ENCODE data around the gene TAF15.

The TAF15 gene

DNA sequence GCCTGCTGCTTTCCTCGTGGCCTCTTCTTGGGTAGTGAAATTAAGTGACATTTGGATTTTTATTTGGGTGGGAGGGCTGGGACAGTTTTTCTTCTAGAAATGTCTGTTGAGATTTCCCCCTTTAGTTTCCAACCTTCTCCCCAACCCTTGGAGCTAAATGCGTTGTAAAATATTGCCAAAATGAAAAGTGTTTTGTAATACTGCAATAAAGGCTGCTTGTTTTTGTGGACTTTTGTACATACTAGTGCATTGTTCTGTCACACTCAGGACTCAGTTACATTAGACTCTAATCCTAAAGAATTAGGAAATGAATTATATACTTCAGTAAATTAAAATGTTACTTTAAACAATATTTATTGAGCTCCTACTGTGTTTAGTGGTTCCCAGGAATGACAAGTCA lies 37.7 kb downstream of the TAF15 start:
- no CpG with 5 or more reads among the region's 2 CpGs for WGBS (ENCODE audit: extremely low coverage, insufficient coverage, low lambda C conversion rate)

DNA sequence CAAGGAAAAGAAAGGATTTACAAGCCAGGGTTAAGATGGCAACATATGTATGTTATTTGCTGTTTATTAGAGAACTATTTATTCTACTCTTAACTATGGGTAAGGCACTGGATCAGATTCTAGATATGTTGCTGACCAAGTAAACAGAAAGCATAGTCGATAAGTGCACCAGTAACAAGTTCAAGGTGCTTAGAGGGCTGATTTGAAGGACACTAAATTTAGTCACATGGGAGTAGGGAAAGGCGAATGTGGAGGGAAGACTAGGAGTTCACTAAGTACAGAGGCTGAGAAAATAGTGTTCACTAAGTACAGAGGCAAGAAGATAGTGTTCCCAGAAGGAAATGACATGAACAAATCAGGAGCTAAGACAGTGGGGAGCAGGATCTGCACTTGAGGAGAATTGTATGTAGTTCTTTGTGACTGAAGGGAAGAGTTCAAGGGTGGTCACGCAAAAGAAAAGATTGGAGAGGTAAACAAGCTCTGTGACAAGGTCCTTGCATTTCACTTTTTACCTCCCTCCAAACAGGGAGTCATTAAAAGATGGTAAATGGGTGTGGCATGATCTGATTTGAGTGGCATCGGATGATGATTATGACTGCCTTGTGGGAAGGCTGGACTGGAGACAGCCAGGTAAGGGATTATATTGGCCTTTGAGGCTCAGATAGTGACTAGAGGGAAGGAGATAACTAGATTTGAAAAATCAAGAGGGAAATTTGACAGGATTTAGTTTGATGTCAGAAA lies 38.5 kb downstream of the TAF15 start:
- Histone ChIP-seq H3K23ac (ENCODE audit: low read length) (no peak overlapping the region), H3K56ac (ENCODE audit: low read length) (peak overlapping the region; percentile 4), H3K79me2 (ENCODE audit: control insufficient read depth, insufficient read depth, low read length) (no peaks in the 10 kb centered on the region), H2BK120ac (ENCODE audit: low read depth, low read length) (no peak overlapping the region), H3K4me2 (ENCODE audit: low read length) (no peak overlapping the region), H3K18ac (ENCODE audit: low read length) (no peak overlapping the region), H3K4me1 (ENCODE audit: control insufficient read depth, low read depth, low read length) (no peaks in the 10 kb centered on the region), H2AK5ac (ENCODE audit: low read length) (no peak overlapping the region), H3K36me3 (ENCODE audit: control insufficient read depth, insufficient read depth, low read length) (peaks cover 11% of the 10 kb centered on the region), H4K8ac (ENCODE audit: low read depth, low read length) (no peak overlapping the region), H4K5ac (ENCODE audit: low read length) (no peak overlapping the region), H3K4me3 (ENCODE audit: low read length) (no peak overlapping the region), H3K9ac (ENCODE audit: low read length) (no peak overlapping the region), H3K27me3 (ENCODE audit: insufficient read depth, low read length, poor library complexity) (no peaks in the 10 kb centered on the region), H2BK5ac (ENCODE audit: low read length) (no peak overlapping the region), H2BK15ac (replicated peaks; ENCODE audit: low read depth) (no peak overlapping the region), H3K4ac (ENCODE audit: low read depth, low read length) (no peak overlapping the region), H3K27ac (ENCODE audit: low read depth, low read length) (no peak overlapping the region), H3K79me1 (ENCODE audit: low read length) (no peaks in the 10 kb centered on the region)
- WGBS (ENCODE audit: extremely low coverage, insufficient coverage, low lambda C conversion rate), result no CpG with 5 or more reads among the region's 4 CpGs
- DNase-seq, result no peak

More for the DNA sequence above, 37.7 kb downstream of the TAF15 start:
- Histone ChIP-seq H3K23ac (ENCODE audit: low read length) (no peak overlapping the region), H3K4me3 (ENCODE audit: low read length) (no peak overlapping the region), H2BK15ac (replicated peaks; ENCODE audit: low read depth) (no peak overlapping the region), H3K4ac (ENCODE audit: low read depth, low read length) (no peak overlapping the region), H4K5ac (ENCODE audit: low read length) (no peak overlapping the region), H3K18ac (ENCODE audit: low read length) (no peak overlapping the region), H3K79me1 (ENCODE audit: low read length) (no peaks in the 10 kb centered on the region), H3K4me1 (ENCODE audit: control insufficient read depth, low read depth, low read length) (no peaks in the 10 kb centered on the region), H3K9ac (ENCODE audit: low read length) (no peak overlapping the region), H2BK120ac (ENCODE audit: low read depth, low read length) (no peak overlapping the region), H2BK5ac (ENCODE audit: low read length) (no peak overlapping the region), H3K36me3 (ENCODE audit: control insufficient read depth, insufficient read depth, low read length) (peaks cover 11% of the 10 kb centered on the region), H3K79me2 (ENCODE audit: control insufficient read depth, insufficient read depth, low read length) (no peaks in the 10 kb centered on the region), H3K56ac (ENCODE audit: low read length) (no peak overlapping the region), H3K4me2 (ENCODE audit: low read length) (no peak overlapping the region), H3K27me3 (ENCODE audit: insufficient read depth, low read length, poor library complexity) (no peaks in the 10 kb centered on the region), H2AK5ac (ENCODE audit: low read length) (no peak overlapping the region), H3K27ac (ENCODE audit: low read depth, low read length) (no peak overlapping the region), H4K8ac (ENCODE audit: low read depth, low read length) (no peak overlapping the region)
- no peak for DNase-seq

DNA sequence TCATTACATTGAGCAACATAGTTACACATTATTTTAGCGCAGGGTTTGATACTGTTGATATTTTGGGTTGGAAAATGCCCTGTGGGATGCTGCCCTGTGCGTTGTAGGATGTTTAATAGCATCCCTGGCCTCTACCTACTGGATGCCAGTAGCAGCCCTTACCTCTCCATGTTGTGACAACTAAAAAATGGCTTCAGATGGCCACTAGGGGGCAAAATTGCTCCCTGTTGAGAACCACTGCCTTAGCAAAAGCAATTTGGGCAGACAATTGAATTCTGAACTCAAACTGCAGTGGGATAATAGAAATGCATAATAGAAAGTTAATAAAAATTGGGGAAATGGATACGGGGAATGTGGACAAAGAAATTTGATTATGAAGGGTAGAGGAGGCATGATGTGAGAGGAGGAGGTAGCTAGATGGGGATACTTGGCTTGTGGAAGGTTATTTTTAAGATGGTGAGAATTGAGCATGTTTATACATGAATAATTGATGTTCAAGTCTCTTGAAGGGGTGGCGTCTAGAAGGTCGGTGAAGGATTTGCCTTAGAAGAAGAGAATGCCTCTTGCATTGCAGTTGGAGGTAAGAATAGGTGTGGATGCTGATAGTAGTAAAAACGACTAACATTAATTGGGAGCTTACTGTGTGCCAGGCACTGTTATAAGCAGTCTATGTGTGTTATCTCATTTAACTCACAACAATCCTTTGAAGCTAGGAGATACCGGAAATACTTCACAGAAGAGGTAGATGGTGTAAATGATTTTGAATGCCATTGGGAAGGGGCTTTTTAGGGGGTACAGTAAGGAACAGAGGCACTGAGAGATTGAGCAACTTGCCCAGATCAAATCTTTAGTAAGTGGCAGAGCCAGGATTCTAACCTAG lies 40.4 kb downstream of the TAF15 start:
- WGBS (ENCODE audit: extremely low coverage, insufficient coverage, low lambda C conversion rate), result 100% methylated on average over 1 of the region's 7 CpGs
- no peak overlapping the region for H3K56ac ChIP-seq (ENCODE audit: low read length)
- no peak overlapping the region for H3K18ac ChIP-seq (ENCODE audit: low read length)
- no peak overlapping the region for H3K4ac ChIP-seq (ENCODE audit: low read depth, low read length)
- no peak overlapping the region for H4K8ac ChIP-seq (ENCODE audit: low read depth, low read length)
- H2BK120ac ChIP-seq (ENCODE audit: low read depth, low read length), result no peak overlapping the region
- H3K4me1 ChIP-seq (ENCODE audit: control insufficient read depth, low read depth, low read length), result no peaks in the 10 kb centered on the region
- H3K4me2 ChIP-seq (ENCODE audit: low read length), result no peak overlapping the region
- no peak overlapping the region for H3K9ac ChIP-seq (ENCODE audit: low read length)
- no peak overlapping the region for H4K5ac ChIP-seq (ENCODE audit: low read length)
- no peak overlapping the region for H2BK5ac ChIP-seq (ENCODE audit: low read length)
- H3K79me2 ChIP-seq (ENCODE audit: control insufficient read depth, insufficient read depth, low read length), result no peaks in the 10 kb centered on the region
- no peaks in the 10 kb centered on the region for H3K79me1 ChIP-seq (ENCODE audit: low read length)
- peak; percentile 85 for DNase-seq
- no peak overlapping the region for H2AK5ac ChIP-seq (ENCODE audit: low read length)
- peaks cover 5% of the 10 kb centered on the region for H3K36me3 ChIP-seq (ENCODE audit: control insufficient read depth, insufficient read depth, low read length)
- no peak overlapping the region for H3K23ac ChIP-seq (ENCODE audit: low read length)
- no peak overlapping the region for H3K27ac ChIP-seq (ENCODE audit: low read depth, low read length)
- H3K4me3 ChIP-seq (ENCODE audit: low read length), result no peak overlapping the region
- H2BK15ac ChIP-seq (replicated peaks; ENCODE audit: low read depth), result no peak overlapping the region
- H3K27me3 ChIP-seq (ENCODE audit: insufficient read depth, low read length, poor library complexity), result no peaks in the 10 kb centered on the region

DNA sequence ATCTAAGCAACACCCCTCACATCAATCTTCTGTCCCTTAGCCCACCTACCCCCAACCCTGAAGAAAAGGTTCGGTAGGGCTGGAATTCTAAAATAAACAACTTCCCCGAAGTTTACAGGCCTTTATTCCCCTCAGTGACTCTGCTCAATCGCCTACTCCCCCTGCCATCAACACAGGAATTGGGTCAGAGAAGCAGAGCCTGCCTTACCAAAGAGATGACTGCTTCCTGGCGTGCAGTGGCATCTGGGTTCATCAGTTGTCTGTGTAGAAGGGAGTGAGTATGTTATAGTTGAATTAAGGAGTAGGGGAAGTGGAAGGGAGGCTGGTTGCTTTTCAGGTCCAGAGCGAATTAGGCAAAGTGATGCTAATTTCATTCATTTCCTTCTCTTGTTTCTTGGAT lies 46.7 kb downstream of the TAF15 start:
- Histone ChIP-seq H3K27me3 (ENCODE audit: insufficient read depth, low read length, poor library complexity) (no peaks in the 10 kb centered on the region), H3K27ac (ENCODE audit: low read depth, low read length) (no peak overlapping the region), H4K8ac (ENCODE audit: low read depth, low read length) (no peak overlapping the region), H3K4me2 (ENCODE audit: low read length) (no peak overlapping the region), H3K36me3 (ENCODE audit: control insufficient read depth, insufficient read depth, low read length) (peaks cover 3% of the 10 kb centered on the region), H3K79me2 (ENCODE audit: control insufficient read depth, insufficient read depth, low read length) (no peaks in the 10 kb centered on the region), H3K56ac (ENCODE audit: low read length) (no peak overlapping the region), H3K4me3 (ENCODE audit: low read length) (no peak overlapping the region), H2BK15ac (replicated peaks; ENCODE audit: low read depth) (no peak overlapping the region), H3K23ac (ENCODE audit: low read length) (no peak overlapping the region), H4K5ac (ENCODE audit: low read length) (no peak overlapping the region), H3K9ac (ENCODE audit: low read length) (no peak overlapping the region), H3K4ac (ENCODE audit: low read depth, low read length) (no peak overlapping the region), H3K18ac (ENCODE audit: low read length) (no peak overlapping the region), H2AK5ac (ENCODE audit: low read length) (no peak overlapping the region), H3K79me1 (ENCODE audit: low read length) (no peaks in the 10 kb centered on the region), H2BK120ac (ENCODE audit: low read depth, low read length) (no peak overlapping the region), H2BK5ac (ENCODE audit: low read length) (no peak overlapping the region), H3K4me1 (ENCODE audit: control insufficient read depth, low read depth, low read length) (no peaks in the 10 kb centered on the region)
- no CpG with 5 or more reads among the region's 5 CpGs for WGBS (ENCODE audit: extremely low coverage, insufficient coverage, low lambda C conversion rate)
- DNase-seq, result no peak

- Histone ChIP-seq H3K18ac (ENCODE audit: low read length) (no peak overlapping the region), H3K9ac (ENCODE audit: low read length) (no peak overlapping the region), H3K79me1 (ENCODE audit: low read length) (no peaks in the 10 kb centered on the region), H3K4ac (ENCODE audit: low read depth, low read length) (no peak overlapping the region), H3K36me3 (ENCODE audit: control insufficient read depth, insufficient read depth, low read length) (peaks cover 3% of the 10 kb centered on the region), H3K4me1 (ENCODE audit: control insufficient read depth, low read depth, low read length) (no peaks in the 10 kb centered on the region), H3K23ac (ENCODE audit: low read length) (no peak overlapping the region), H3K79me2 (ENCODE audit: control insufficient read depth, insufficient read depth, low read length) (no peaks in the 10 kb centered on the region), H2AK5ac (ENCODE audit: low read length) (no peak overlapping the region), H3K4me3 (ENCODE audit: low read length) (no peak overlapping the region), H2BK5ac (ENCODE audit: low read length) (no peak overlapping the region), H4K8ac (ENCODE audit: low read depth, low read length) (no peak overlapping the region), H3K4me2 (ENCODE audit: low read length) (no peak overlapping the region), H4K5ac (ENCODE audit: low read length) (no peak overlapping the region), H3K27ac (ENCODE audit: low read depth, low read length) (no peak overlapping the region), H2BK15ac (replicated peaks; ENCODE audit: low read depth) (no peak overlapping the region), H2BK120ac (ENCODE audit: low read depth, low read length) (no peak overlapping the region), H3K56ac (ENCODE audit: low read length) (no peak overlapping the region), H3K27me3 (ENCODE audit: insufficient read depth, low read length, poor library complexity) (no peaks in the 10 kb centered on the region)
- DNase-seq, result no peak
- WGBS (ENCODE audit: extremely low coverage, insufficient coverage, low lambda C conversion rate), result no CpG with 5 or more reads among the region's 2 CpGs
These were observed 47.3 kb downstream of the TAF15 start for GRCh38 chr17:35856603-35857002.
